H9 (cell line): ENCODE measurements around the gene SF3A2. TPM values are rescaled to one million over a fixed set of nuclear protein-coding genes. Genes with fewer than 3 reads are reported as not detected.

Experiments
- DNase-seq: peaks from one replicate; pipeline ENCODE4 v3.0.0-alpha.2; 2017
- H2AFZ ChIP-seq: one replicate; pipeline ENCODE4 v1.6.1; 2013; ENCODE audit warnings: mild to moderate bottlenecking, low read length, control low read depth, moderate library complexity
- H2AK5ac ChIP-seq: 2 replicates; pipeline ENCODE4 v1.6.1; 2013; ENCODE audit warnings: low read length, control low read depth, mixed read lengths; ENCODE audit not compliant: insufficient read length
- H2BK120ac ChIP-seq: one replicate; pipeline ENCODE4 v1.6.1; 2013; ENCODE audit warnings: low read depth, mild to moderate bottlenecking, low read length, control low read depth, inconsistent platforms; ENCODE audit not compliant: poor library complexity, severe bottlenecking
- H2BK12ac ChIP-seq: 2 replicates; pipeline ENCODE4 v1.6.1; 2013; ENCODE audit warnings: low read length, control low read depth, mixed read lengths, low read depth; ENCODE audit not compliant: insufficient read length
- H2BK15ac ChIP-seq: 2 replicates; pipeline ENCODE4 v1.6.1; 2013; ENCODE audit warnings: low read depth, low read length, control low read depth
- H2BK20ac ChIP-seq: one replicate; pipeline ENCODE4 v1.6.1; 2013; ENCODE audit warnings: low read depth, mild to moderate bottlenecking, low read length, control low read depth, inconsistent platforms; ENCODE audit not compliant: poor library complexity, severe bottlenecking
- H2BK5ac ChIP-seq: 2 replicates; pipeline ENCODE4 v1.6.1; 2013; ENCODE audit warnings: low read length, control low read depth, mixed read lengths; ENCODE audit not compliant: insufficient read length
- H3K14ac ChIP-seq: 2 replicates; pipeline ENCODE4 v1.6.1; 2013; ENCODE audit warnings: low read length, control low read depth; ENCODE audit not compliant: insufficient read depth
- H3K18ac ChIP-seq: 2 replicates; pipeline ENCODE4 v1.6.1; 2013; ENCODE audit warnings: low read depth, mild to moderate bottlenecking, mixed read lengths, low read length, control low read depth; ENCODE audit not compliant: insufficient read length
- H3K23ac ChIP-seq: 2 replicates; pipeline ENCODE4 v1.6.1; 2013; ENCODE audit warnings: low read length, control low read depth, mixed read lengths, low read depth; ENCODE audit not compliant: insufficient read length
- H3K23me2 ChIP-seq: 2 replicates; pipeline ENCODE4 v1.6.1; 2013; ENCODE audit warnings: low read depth, mild to moderate bottlenecking, mixed read lengths, low read length, control low read depth; ENCODE audit not compliant: insufficient read length, poor library complexity, severe bottlenecking
- H3K27ac ChIP-seq: 2 replicates; pipeline ENCODE4 v1.5.1; 2013; ENCODE audit warnings: low read length, control low read depth, mixed read lengths, low read depth; ENCODE audit not compliant: insufficient read length
- H3K27me3 ChIP-seq: 2 replicates; pipeline ENCODE4 v1.6.1; 2013; ENCODE audit warnings: low read length, control low read depth, inconsistent platforms; ENCODE audit not compliant: insufficient read depth
- H3K4ac ChIP-seq: 2 replicates; pipeline ENCODE4 v1.6.1; 2013; ENCODE audit warnings: low read depth, mild to moderate bottlenecking, control low read depth, inconsistent platforms, low read length, moderate library complexity
- H3K4me1 ChIP-seq: 2 replicates; pipeline ENCODE4 v1.6.1; 2013; ENCODE audit warnings: low read length, control low read depth, inconsistent platforms; ENCODE audit not compliant: insufficient read depth
- H3K4me2 ChIP-seq: 2 replicates; pipeline ENCODE4 v1.6.1; 2013; ENCODE audit warnings: low read length, control low read depth, mixed read lengths; ENCODE audit not compliant: insufficient read length, insufficient read depth
- H3K56ac ChIP-seq: 2 replicates; pipeline ENCODE4 v1.6.1; 2013; ENCODE audit warnings: low read depth, mild to moderate bottlenecking, mixed read lengths, low read length, control low read depth; ENCODE audit not compliant: insufficient read length
- H3K79me1 ChIP-seq: 2 replicates; pipeline ENCODE4 v1.6.1; 2013; ENCODE audit warnings: low read depth, mild to moderate bottlenecking, moderate library complexity, low read length, control low read depth, inconsistent platforms; ENCODE audit not compliant: insufficient read depth, poor library complexity, severe bottlenecking
- H3K79me2 ChIP-seq: 2 replicates; pipeline ENCODE4 v1.6.1; 2013; ENCODE audit warnings: low read length, control low read depth, inconsistent platforms; ENCODE audit not compliant: insufficient read depth
- H3K9ac ChIP-seq: 2 replicates; pipeline ENCODE4 v1.6.1; 2013; ENCODE audit warnings: low read length, control low read depth, mixed read lengths; ENCODE audit not compliant: insufficient read length; ENCODE audit errors: extremely low read depth
- H3K9me3 ChIP-seq: one replicate; pipeline ENCODE4 v1.6.1; 2013; ENCODE audit warnings: low read depth, low read length, inconsistent platforms; ENCODE audit not compliant: control insufficient read depth
- H3T11ph ChIP-seq: one replicate; pipeline ENCODE4 v1.6.1; 2013; ENCODE audit warnings: mild to moderate bottlenecking, low read length, control low read depth, inconsistent platforms
- H4K20me1 ChIP-seq: one replicate; pipeline ENCODE4 v1.6.1; 2013; ENCODE audit not compliant: control insufficient read depth, insufficient read length, insufficient read depth
- H4K5ac ChIP-seq: 2 replicates; pipeline ENCODE4 v1.6.1; 2013; ENCODE audit warnings: low read depth, mild to moderate bottlenecking, mixed read lengths, low read length, control low read depth; ENCODE audit not compliant: insufficient read length
- H4K8ac ChIP-seq: replicated peaks from 2 replicates; pipeline ENCODE4 v1.6.1; 2013; ENCODE audit warnings: low read length, control low read depth, mixed read lengths, low read depth; ENCODE audit not compliant: insufficient read length
- H4K91ac ChIP-seq: 2 replicates; pipeline ENCODE4 v1.6.1; 2013; ENCODE audit warnings: low read depth, mild to moderate bottlenecking, moderate library complexity, mixed read lengths, low read length, control low read depth; ENCODE audit not compliant: insufficient read length
- H3K27ac Mint-ChIP-seq, 3 experiments: 2 replicates in 2 of 3; 3 replicates in 1 of 3; pipeline ENCODE4 v1.8.0; 2020 to 2021; ENCODE audit warnings: mixed read lengths in 3 of 3, mild to moderate bottlenecking in 1 of 3, moderate library complexity in 1 of 3
- H3K27me3 Mint-ChIP-seq: 2 replicates; pipeline ENCODE4 v1.8.0; 2021; ENCODE audit warnings: low read depth, mild to moderate bottlenecking, moderate library complexity, mixed read lengths
- H3K36me3 Mint-ChIP-seq, 3 experiments: 2 replicates in 2 of 3; 3 replicates in 1 of 3; pipeline ENCODE4 v1.8.0; 2020 to 2021; ENCODE audit warnings: low read depth in 3 of 3, mixed read lengths in 3 of 3; ENCODE audit not compliant: insufficient read depth in 1 of 3
- H3K4me1 Mint-ChIP-seq, 2 experiments: 2 replicates each; pipeline ENCODE4 v1.8.0; 2020; ENCODE audit warnings: mixed read lengths in 2 of 2
- H3K4me3 Mint-ChIP-seq, 2 experiments: 2 replicates in 1 of 2; 3 replicates in 1 of 2; pipeline ENCODE4 v1.8.0; 2020 to 2021; ENCODE audit warnings: mild to moderate bottlenecking in 2 of 2, mixed read lengths in 2 of 2, moderate library complexity in 1 of 2
- H3K9me3 Mint-ChIP-seq, 2 experiments: 2 replicates in 1 of 2; 3 replicates in 1 of 2; pipeline ENCODE4 v1.8.0; 2020; ENCODE audit warnings: mild to moderate bottlenecking in 2 of 2, mixed read lengths in 2 of 2, moderate library complexity in 1 of 2
- WGBS: extraction: QIAGEN DNeasy Blood & Tissue Kit; methylation state at CpG from one replicate; pipeline ENCODE4 v1.1.7; 2013; ENCODE audit warnings: missing lambda C conversion rate, low lambda C conversion rate, mixed read lengths; ENCODE audit not compliant: insufficient read length; ENCODE audit errors: extremely low coverage; 5-methylcytosine and 5-hydroxymethylcytosine counted together
- total RNA-seq: library from RNA; stranded (reverse); gene quantifications from 2 replicates; pipeline ENCODE4 v1.2.1, GENCODE V29; 2021
- TF ChIP-seq, protein P1 (sequence below): fragments of 200-600 bp; sonication (generic); conservative IDR thresholded peaks from 3 replicates; pipeline ENCODE4 v1.8.0; 2021; ENCODE audit warnings: antibody characterized with exemption, mild to moderate bottlenecking

Gene SF3A2
- total RNA-seq, 1 experiment from 2014 or later: 166 TPM

GRCh38 chr19:2274931-2275535, 38.4 kb downstream of the SF3A2 start:
- Histone ChIP-seq H3K9ac (no peak overlapping the region), H3K23me2 (peaks cover 4% of the 10 kb centered on the region), H3K23ac (no peak overlapping the region), H3K79me1 (no peaks in the 10 kb centered on the region), H2BK15ac (no peak overlapping the region), H4K8ac (no peak overlapping the region), H4K91ac (no peak overlapping the region), H2BK5ac (no peak overlapping the region), H3K56ac (no peak overlapping the region), H3K4me2 (no peak overlapping the region), H4K5ac (no peak overlapping the region), H3T11ph (no peak overlapping the region), H2BK12ac (no peak overlapping the region), H2BK120ac (no peak overlapping the region), H3K79me2 (peaks cover 17% of the 10 kb centered on the region; the same call in 1 of the 2 replicates), H3K18ac (no peak overlapping the region), H2BK20ac (no peak overlapping the region), H3K27ac (no peak overlapping the region), H3K9me3 (no peaks in the 10 kb centered on the region), H3K27me3 (no peaks in the 10 kb centered on the region), H3K4me1 (0 out of 2 replicates have a peak, but pooled peaks cover 2% of the 10 kb centered on the region), H4K20me1 (peaks cover 2% of the 10 kb centered on the region), H2AK5ac (no peak overlapping the region), H2AFZ (no peak overlapping the region), H3K4ac (no peak overlapping the region), H3K14ac (no peak overlapping the region)
- Mint-ChIP-seq H3K4me3 (peak overlapping the region in 1 of 2 experiments; percentile 57; a peak in 2 of 5 replicates), H3K4me1 (peaks cover 20 to 25% of the 10 kb centered on the region in 2 experiments), H3K9me3 (no peaks in the 10 kb centered on the region; a peak in 2 of 5 replicates), H3K36me3 (peaks cover 21 to 37% (median 25%) of the 10 kb centered on the region in 3 experiments), H3K27me3 (peaks cover 2% of the 10 kb centered on the region; the same call in 1 of the 2 replicates), H3K27ac (peak overlapping the region in 2 of 3 experiments; percentile 68 to 79; a peak in 3 of 7 replicates)
- DNase-seq: peak; percentile 82
- no CpG with 5 or more reads among the region's 16 CpGs for WGBS
- TF ChIP-seq, protein P1, sequence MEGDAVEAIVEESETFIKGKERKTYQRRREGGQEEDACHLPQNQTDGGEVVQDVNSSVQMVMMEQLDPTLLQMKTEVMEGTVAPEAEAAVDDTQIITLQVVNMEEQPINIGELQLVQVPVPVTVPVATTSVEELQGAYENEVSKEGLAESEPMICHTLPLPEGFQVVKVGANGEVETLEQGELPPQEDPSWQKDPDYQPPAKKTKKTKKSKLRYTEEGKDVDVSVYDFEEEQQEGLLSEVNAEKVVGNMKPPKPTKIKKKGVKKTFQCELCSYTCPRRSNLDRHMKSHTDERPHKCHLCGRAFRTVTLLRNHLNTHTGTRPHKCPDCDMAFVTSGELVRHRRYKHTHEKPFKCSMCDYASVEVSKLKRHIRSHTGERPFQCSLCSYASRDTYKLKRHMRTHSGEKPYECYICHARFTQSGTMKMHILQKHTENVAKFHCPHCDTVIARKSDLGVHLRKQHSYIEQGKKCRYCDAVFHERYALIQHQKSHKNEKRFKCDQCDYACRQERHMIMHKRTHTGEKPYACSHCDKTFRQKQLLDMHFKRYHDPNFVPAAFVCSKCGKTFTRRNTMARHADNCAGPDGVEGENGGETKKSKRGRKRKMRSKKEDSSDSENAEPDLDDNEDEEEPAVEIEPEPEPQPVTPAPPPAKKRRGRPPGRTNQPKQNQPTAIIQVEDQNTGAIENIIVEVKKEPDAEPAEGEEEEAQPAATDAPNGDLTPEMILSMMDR: peak; percentile 75
